HepG2 (cell line): ENCODE data around the gene CORO7. TPM values are rescaled to one million over a fixed set of nuclear protein-coding genes. Genes with fewer than 3 reads are reported as not detected.

Experiments used
- GTF3A ChIP-seq: sonication (generic); formaldehyde crosslinking; conservative IDR thresholded peaks from 2 replicates; pipeline ENCODE4 v1.4.0; 2020; ENCODE audit warnings: mild to moderate bottlenecking, missing genetic modification reagents
- HDAC1 ChIP-seq: sonication (generic); formaldehyde crosslinking; IDR thresholded peaks from 2 replicates; pipeline ENCODE4 v1.5.1; 2020; ENCODE audit warnings: mild to moderate bottlenecking, missing genetic modification reagents
- HOXA3 ChIP-seq: sonication (generic); formaldehyde crosslinking; IDR thresholded peaks from 2 replicates; pipeline ENCODE4 v1.5.0; 2020; ENCODE audit warnings: missing genetic modification reagents
- HOXA5 ChIP-seq: sonication (generic); formaldehyde crosslinking; IDR thresholded peaks from 2 replicates; pipeline ENCODE4 v1.4.0; 2020; ENCODE audit warnings: missing genetic modification reagents
- ISL2 ChIP-seq: sonication (generic); formaldehyde crosslinking; IDR thresholded peaks from 2 replicates; pipeline ENCODE4 v1.5.0; 2020; ENCODE audit warnings: missing genetic modification reagents
- MIER3 ChIP-seq: IDR thresholded peaks from 2 replicates; pipeline ENCODE4 v1.6.1; 2016; ENCODE audit warnings: missing compliant biosample characterization, borderline replicate concordance
- NFE2 ChIP-seq: sonication (generic); formaldehyde crosslinking; IDR thresholded peaks from 2 replicates; pipeline ENCODE4 v1.4.0; 2020; ENCODE audit warnings: missing genetic modification reagents
- NFE2L1 ChIP-seq: sonication (generic); formaldehyde crosslinking; IDR thresholded peaks from 2 replicates; pipeline ENCODE4 v1.4.0; 2020; ENCODE audit warnings: missing genetic modification reagents, mild to moderate bottlenecking, borderline replicate concordance
- NR2F6 ChIP-seq, 2 experiments: IDR thresholded peaks; 2 replicates each; pipeline ENCODE4 v1.6.1; 2016; ENCODE audit warnings: antibody characterized with exemption in 1 of 2, mild to moderate bottlenecking in 1 of 2
- SMAD3 ChIP-seq: sonication (generic); formaldehyde crosslinking; IDR thresholded peaks from 2 replicates; pipeline ENCODE4 v1.4.0; 2020; ENCODE audit warnings: missing genetic modification reagents
- TFAP4 ChIP-seq: sonication (generic); IDR thresholded peaks from 2 replicates; pipeline ENCODE4 v1.6.1; 2016; ENCODE audit warnings: low read depth, borderline replicate concordance
- ZBTB10 ChIP-seq: sonication (generic); formaldehyde crosslinking; IDR thresholded peaks from 2 replicates; pipeline ENCODE4 v1.4.0; 2020; ENCODE audit warnings: missing genetic modification reagents, borderline replicate concordance
- ZNF230 ChIP-seq: sonication (generic); formaldehyde crosslinking; IDR thresholded peaks from 2 replicates; pipeline ENCODE4 v1.4.0; 2020; ENCODE audit warnings: mild to moderate bottlenecking, missing genetic modification reagents
- ZNF30 ChIP-seq: sonication (generic); formaldehyde crosslinking; IDR thresholded peaks from 2 replicates; pipeline ENCODE4 v1.5.0; 2020; ENCODE audit warnings: mild to moderate bottlenecking, missing genetic modification reagents
- ZNF775 ChIP-seq: sonication (generic); formaldehyde crosslinking; IDR thresholded peaks from 2 replicates; pipeline ENCODE4 v1.4.0; 2020; ENCODE audit warnings: missing genetic modification reagents, mild to moderate bottlenecking, moderate library complexity, borderline replicate concordance
- polyA plus RNA-seq, 8 experiments: library from polyadenylated mRNA; depleted of rRNA in 3 of 8; stranded (reverse) in 7 of 8; unstranded in 1 of 8; fragments of >200 nt; fragmentation: Illumina TruSeq in 4 of 8; extraction: Trizol in 4 of 8; gene quantifications; 2 replicates each; pipeline versions ENCODE4 v1.2.1 to v1.2.3, GENCODE V29; 2011 to 2016; ENCODE audit warnings: low read depth in 4 of 8, missing spikeins in 1 of 8, mixed read lengths in 1 of 8; ENCODE audit not compliant: insufficient read depth in 1 of 8
- total RNA-seq, 5 experiments: library from RNA; depleted of rRNA; stranded (reverse); fragments of >200 nt; fragmentation: Illumina TruSeq; extraction: Trizol; gene quantifications; 2 replicates each; pipeline ENCODE4 v1.2.3, GENCODE V29; 2016; ENCODE audit warnings: low read depth in 1 of 5
- TF ChIP-seq, protein P1 (sequence below): sonication (generic); formaldehyde crosslinking; IDR thresholded peaks from 2 replicates; pipeline ENCODE4 v1.4.0; 2020; ENCODE audit warnings: missing genetic modification reagents, borderline replicate concordance
- TF ChIP-seq, protein P2 (sequence below): sonication (generic); formaldehyde crosslinking; IDR thresholded peaks from 2 replicates; pipeline ENCODE4 v1.4.0; 2020; ENCODE audit warnings: missing genetic modification reagents
- TF ChIP-seq, protein P3 (sequence below): IDR thresholded peaks from 2 replicates; pipeline ENCODE4 v1.6.1; 2018; ENCODE audit warnings: missing genetic modification reagents
- TF ChIP-seq, protein P4 (sequence below): sonication (generic); formaldehyde crosslinking; IDR thresholded peaks from 2 replicates; pipeline ENCODE4 v1.8.0; 2022; ENCODE audit warnings: missing genetic modification reagents, mild to moderate bottlenecking, inconsistent platforms, borderline replicate concordance

Gene CORO7
- total and polyA plus RNA-seq, 2 of the 13 experiments (the other 11 are each of a cell fraction or from before 2014, with no cell fraction given): 9.9 to 14.3 TPM

DNA sequence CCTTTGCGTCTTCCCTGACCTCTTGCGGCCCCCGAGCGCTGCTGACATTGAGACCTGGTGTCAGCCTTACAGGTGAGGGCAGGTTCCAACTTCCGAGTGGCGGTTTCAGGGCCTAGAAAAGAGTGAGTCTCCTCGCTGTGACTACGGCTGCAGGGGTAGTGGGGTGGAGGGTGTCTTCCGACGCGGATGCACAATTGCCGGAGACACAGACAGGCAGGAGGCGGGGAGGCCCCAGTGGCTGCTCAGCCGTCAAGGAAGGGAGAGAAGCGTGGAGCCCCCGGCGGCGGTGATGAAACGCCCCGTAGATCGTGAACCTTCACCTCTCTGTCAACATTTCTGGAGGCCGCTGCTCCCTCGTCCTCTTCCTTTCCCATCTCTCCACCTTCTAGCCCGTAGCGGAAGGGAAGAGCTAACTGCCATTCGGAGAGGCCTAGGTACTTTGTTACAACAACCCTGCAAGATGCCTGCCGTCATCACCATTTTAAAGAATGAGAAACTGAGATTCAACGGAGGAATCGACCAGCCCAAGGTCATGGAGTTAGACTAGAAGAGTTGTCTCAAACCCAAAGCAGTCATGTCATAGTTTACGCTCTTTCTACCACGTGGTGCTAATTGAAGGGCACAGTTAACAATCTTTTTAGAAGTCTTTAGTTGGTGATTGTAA, 9.8 kb upstream of the CORO7 start (continued):
- TF ChIP-seq, protein P1, sequence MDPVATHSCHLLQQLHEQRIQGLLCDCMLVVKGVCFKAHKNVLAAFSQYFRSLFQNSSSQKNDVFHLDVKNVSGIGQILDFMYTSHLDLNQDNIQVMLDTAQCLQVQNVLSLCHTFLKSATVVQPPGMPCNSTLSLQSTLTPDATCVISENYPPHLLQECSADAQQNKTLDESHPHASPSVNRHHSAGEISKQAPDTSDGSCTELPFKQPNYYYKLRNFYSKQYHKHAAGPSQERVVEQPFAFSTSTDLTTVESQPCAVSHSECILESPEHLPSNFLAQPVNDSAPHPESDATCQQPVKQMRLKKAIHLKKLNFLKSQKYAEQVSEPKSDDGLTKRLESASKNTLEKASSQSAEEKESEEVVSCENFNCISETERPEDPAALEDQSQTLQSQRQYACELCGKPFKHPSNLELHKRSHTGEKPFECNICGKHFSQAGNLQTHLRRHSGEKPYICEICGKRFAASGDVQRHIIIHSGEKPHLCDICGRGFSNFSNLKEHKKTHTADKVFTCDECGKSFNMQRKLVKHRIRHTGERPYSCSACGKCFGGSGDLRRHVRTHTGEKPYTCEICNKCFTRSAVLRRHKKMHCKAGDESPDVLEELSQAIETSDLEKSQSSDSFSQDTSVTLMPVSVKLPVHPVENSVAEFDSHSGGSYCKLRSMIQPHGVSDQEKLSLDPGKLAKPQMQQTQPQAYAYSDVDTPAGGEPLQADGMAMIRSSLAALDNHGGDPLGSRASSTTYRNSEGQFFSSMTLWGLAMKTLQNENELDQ (CRISPR knock-in tag): no peak
- no peak; the same call in 1 of the 2 replicates for TF ChIP-seq NFE2L1 (CRISPR knock-in tag)
- peak; percentile 57; the same call in 1 of the 2 replicates for TF ChIP-seq HOXA3 (CRISPR knock-in tag)
- peak; percentile 89; the same call in 1 of the 2 replicates for TF ChIP-seq ZNF230
- TF ChIP-seq HDAC1 (CRISPR knock-in tag): peak; percentile 78; the same call in 1 of the 2 replicates
- TF ChIP-seq, protein P2, sequence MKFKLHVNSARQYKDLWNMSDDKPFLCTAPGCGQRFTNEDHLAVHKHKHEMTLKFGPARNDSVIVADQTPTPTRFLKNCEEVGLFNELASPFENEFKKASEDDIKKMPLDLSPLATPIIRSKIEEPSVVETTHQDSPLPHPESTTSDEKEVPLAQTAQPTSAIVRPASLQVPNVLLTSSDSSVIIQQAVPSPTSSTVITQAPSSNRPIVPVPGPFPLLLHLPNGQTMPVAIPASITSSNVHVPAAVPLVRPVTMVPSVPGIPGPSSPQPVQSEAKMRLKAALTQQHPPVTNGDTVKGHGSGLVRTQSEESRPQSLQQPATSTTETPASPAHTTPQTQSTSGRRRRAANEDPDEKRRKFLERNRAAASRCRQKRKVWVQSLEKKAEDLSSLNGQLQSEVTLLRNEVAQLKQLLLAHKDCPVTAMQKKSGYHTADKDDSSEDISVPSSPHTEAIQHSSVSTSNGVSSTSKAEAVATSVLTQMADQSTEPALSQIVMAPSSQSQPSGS (CRISPR knock-in tag): peak; percentile 41; the same call in 1 of the 2 replicates
- peak; percentile 84 for TF ChIP-seq NR2F6 (IDR thresholded peaks at IDR 0.05)
- TF ChIP-seq NR2F6 (CRISPR knock-in tag; IDR thresholded peaks at IDR 0.05): peak; percentile 89
- TF ChIP-seq, protein P3, sequence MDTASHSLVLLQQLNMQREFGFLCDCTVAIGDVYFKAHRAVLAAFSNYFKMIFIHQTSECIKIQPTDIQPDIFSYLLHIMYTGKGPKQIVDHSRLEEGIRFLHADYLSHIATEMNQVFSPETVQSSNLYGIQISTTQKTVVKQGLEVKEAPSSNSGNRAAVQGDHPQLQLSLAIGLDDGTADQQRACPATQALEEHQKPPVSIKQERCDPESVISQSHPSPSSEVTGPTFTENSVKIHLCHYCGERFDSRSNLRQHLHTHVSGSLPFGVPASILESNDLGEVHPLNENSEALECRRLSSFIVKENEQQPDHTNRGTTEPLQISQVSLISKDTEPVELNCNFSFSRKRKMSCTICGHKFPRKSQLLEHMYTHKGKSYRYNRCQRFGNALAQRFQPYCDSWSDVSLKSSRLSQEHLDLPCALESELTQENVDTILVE (CRISPR knock-in tag): peak; percentile 83; the same call in 1 of the 2 replicates
- TF ChIP-seq ZNF775 (CRISPR knock-in tag): no peak
- TF ChIP-seq ZBTB10 (CRISPR knock-in tag): 0 out of 2 replicates have a peak, but pooled peaks have one; percentile 24
- TF ChIP-seq NFE2 (CRISPR knock-in tag): no peak
- TF ChIP-seq SMAD3 (CRISPR knock-in tag): peak; percentile 57; the same call in 1 of the 2 replicates
- TF ChIP-seq GTF3A (CRISPR knock-in tag): no peak; the same call in 1 of the 2 replicates
- TF ChIP-seq HOXA5: peak; percentile 71
- peak; percentile 38; the same call in 1 of the 2 replicates for TF ChIP-seq MIER3 (CRISPR knock-in tag)
- TF ChIP-seq ZNF30: peak; percentile 44; the same call in 1 of the 2 replicates
- no peak for TF ChIP-seq ISL2 (CRISPR knock-in tag)
- TF ChIP-seq TFAP4: 0 out of 2 replicates have a peak, but pooled peaks have one; percentile 53
- TF ChIP-seq, protein P4, sequence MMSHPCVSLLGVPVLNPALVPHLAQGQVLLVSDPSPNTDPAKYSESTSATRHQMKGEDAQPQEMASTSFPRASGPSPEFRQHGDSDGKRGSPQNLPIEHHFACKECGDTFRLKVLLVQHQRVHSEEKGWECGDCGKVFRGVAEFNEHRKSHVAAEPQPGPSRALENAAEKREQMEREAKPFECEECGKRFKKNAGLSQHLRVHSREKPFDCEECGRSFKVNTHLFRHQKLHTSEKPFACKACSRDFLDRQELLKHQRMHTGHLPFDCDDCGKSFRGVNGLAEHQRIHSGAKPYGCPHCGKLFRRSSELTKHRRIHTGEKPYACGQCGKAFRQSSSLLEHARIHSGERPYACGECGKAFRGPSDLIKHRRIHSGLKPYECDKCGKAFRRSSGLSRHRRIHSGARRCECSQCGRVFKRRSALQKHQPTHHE (CRISPR knock-in tag): 0 out of 2 replicates have a peak, but pooled peaks have one; percentile 83
